Measurements from ENCODE around the gene WIPF2. TPM values are rescaled to one million over a fixed set of nuclear protein-coding genes. Genes with fewer than 3 reads are reported as not detected.

WIPF2 gene
- total and polyA plus RNA-seq, 2 of the 8 experiments (the other 6 are each of a cell fraction or from before 2014, with no cell fraction given), result 6.9 to 25.3 TPM

- no peak overlapping the region for H3K27ac ChIP-seq (ENCODE audit: low read depth, low read length)
- H4K20me1 ChIP-seq (replicated peaks in 1 of 2; ENCODE audit: control insufficient read depth in 1 of 2, insufficient read depth in 2 of 2, low read length in 2 of 2), result peaks cover 3 to 8% of the 10 kb centered on the region in 2 experiments
- 40% methylated on average over 4 of the region's 4 CpGs; no CpG with 5 or more reads in 1 of the 2 experiments for WGBS, 2 experiments (ENCODE audit: extremely low coverage in 1 of 2, insufficient coverage in 1 of 2, insufficient read length in 1 of 2, insufficient replicate concordance in 2 of 2, low coverage in 1 of 2, low lambda C conversion rate in 2 of 2, missing lambda C conversion rate in 1 of 2)
- no peaks in the 10 kb centered on the region for H3K27me3 ChIP-seq (replicated peaks in 1 of 4; ENCODE audit: control insufficient read depth in 3 of 4, extremely low read depth in 1 of 4, insufficient read depth in 3 of 4, low read length in 3 of 4)
- ChIA-PET POLR2A (ENCODE audit: partially characterized antibody) (interaction anchor here (0.8 to 31.2 kb wide), 2 partner anchors 21 to 68 kb away, joined by 4 to 540 read pairs; partner anchors contain the start of genes RARA and WIPF2), CTCF (ENCODE audit: partially characterized antibody) (no interaction called here)
- no peaks in the 10 kb centered on the region; the same call in 1 of the 2 replicates for H3K79me1 ChIP-seq (ENCODE audit: low read depth, low read length)
- no peak overlapping the region for H2BK15ac ChIP-seq (ENCODE audit: low read length)
- peak overlapping the region; percentile 46 to 61 for H3K4me2 ChIP-seq (ENCODE audit: insufficient read depth in 1 of 2, low read depth in 2 of 2, low read length in 2 of 2)
- DNase-seq (ENCODE audit: low read depth in 1 of 2, low spot score in 2 of 2), result no peak
- H2BK5ac ChIP-seq (ENCODE audit: low read depth, low read length), result no peak overlapping the region
- FAIRE-seq, result no peak
- no peak overlapping the region for H3K56ac ChIP-seq (replicated peaks; ENCODE audit: insufficient read length, low read depth, low read length)
- peaks cover 6 to 38% of the 10 kb centered on the region in 2 experiments; a peak in 3 of 4 replicates for H3K79me2 ChIP-seq (ENCODE audit: control insufficient read depth in 1 of 2, insufficient read depth in 2 of 2, low read length in 2 of 2)
- H3K4ac ChIP-seq (replicated peaks; ENCODE audit: insufficient read length, low read depth, low read length), result no peak overlapping the region
- no peak overlapping the region for H3K14ac ChIP-seq (ENCODE audit: insufficient read length)
- H3K18ac ChIP-seq (ENCODE audit: extremely low read depth, low read length), result no peak overlapping the region
- H3K9ac ChIP-seq (replicated peaks in 1 of 4; ENCODE audit: extremely low read depth in 1 of 4, low read depth in 3 of 4, low read length in 3 of 4), result no peak overlapping the region
- peak overlapping the region in 1 of 4 experiments; percentile 26; a peak in 2 of 8 replicates for H3K4me3 ChIP-seq (ENCODE audit: extremely low read depth in 1 of 4, insufficient read depth in 2 of 4, low read depth in 3 of 4, low read length in 4 of 4)
- no peak overlapping the region for H3K23ac ChIP-seq (ENCODE audit: insufficient read length)
- H4K91ac ChIP-seq (replicated peaks; ENCODE audit: insufficient read length, low read length), result no peak overlapping the region
- H3K36me3 ChIP-seq (ENCODE audit: control insufficient read depth in 2 of 4, insufficient read depth in 4 of 4, low read length in 3 of 4), result peaks cover 13 to 29% (median 25%) of the 10 kb centered on the region in 4 experiments
- peak overlapping the region; percentile 23; the same call in 1 of the 2 replicates for H2AFZ ChIP-seq (ENCODE audit: low read length)
- H2AK5ac ChIP-seq (ENCODE audit: low read depth, low read length), result no peak overlapping the region
- H4K5ac ChIP-seq (ENCODE audit: insufficient read length, low read depth, low read length), result no peak overlapping the region
- no peak overlapping the region for H4K8ac ChIP-seq (ENCODE audit: extremely low read depth, insufficient read depth, low read length)
- peaks cover 0 to 8% (median 4%) of the 10 kb centered on the region in 4 experiments; a peak in 2 of 7 replicates for H3K4me1 ChIP-seq (replicated peaks in 1 of 4; ENCODE audit: control insufficient read depth in 3 of 4, insufficient read depth in 4 of 4, low read length in 3 of 4)
- H2BK120ac ChIP-seq (replicated peaks; ENCODE audit: low read depth, low read length), result no peak overlapping the region
- no peak overlapping the region for H2BK12ac ChIP-seq (ENCODE audit: low read depth, low read length)
- H2BK20ac ChIP-seq (ENCODE audit: low read length), result no peak overlapping the region
- no peaks in the 10 kb centered on the region for H3K9me3 ChIP-seq (ENCODE audit: insufficient read depth in 2 of 2, low read depth in 1 of 2, low read length in 1 of 2)
- no peaks in the 10 kb centered on the region for H3K23me2 ChIP-seq (ENCODE audit: low read depth, low read length)
- no peak for TF ChIP-seq CTCF (IDR thresholded peaks at IDR 0.05; ENCODE audit: control extremely low read depth in 1 of 3, insufficient read depth in 1 of 3, low read depth in 1 of 3, low read length in 3 of 3)
- TF ChIP-seq SRF (IDR thresholded peaks at IDR 0.05; ENCODE audit: low read depth, low read length), result no peak
- no peak for TF ChIP-seq GABPA (IDR thresholded peaks at IDR 0.05; ENCODE audit: borderline replicate concordance, insufficient read depth, low read length)
- TF ChIP-seq TEAD4 (IDR thresholded peaks at IDR 0.05; ENCODE audit: low read depth, low read length), result no peak
- TF ChIP-seq KDM4A (IDR thresholded peaks at IDR 0.05; ENCODE audit: low read depth, low read length, severe bottlenecking), result no peak
- TF ChIP-seq PHF8 (conservative IDR thresholded peaks at IDR 0.05; ENCODE audit: low read depth, low read length), result no peak
- TF ChIP-seq BCL11A (IDR thresholded peaks at IDR 0.05; ENCODE audit: low read depth in 2 of 2, low read length in 2 of 2), result no peak
- TF ChIP-seq CBX5 (IDR thresholded peaks at IDR 0.05; ENCODE audit: low read depth, low read length), result no peak
- no peak for TF ChIP-seq JUND (IDR thresholded peaks at IDR 0.05; ENCODE audit: low read length)
- no peak for TF ChIP-seq USF2 (IDR thresholded peaks at IDR 0.05; ENCODE audit: low read length)
- no peak for TF ChIP-seq SP1 (IDR thresholded peaks at IDR 0.05; ENCODE audit: low read depth, low read length)
These were observed 68.0 kb downstream of the WIPF2 start for GRCh38 chr17:40287159-40287493.
